ENCODE results near the gene MOB3A.

DNA sequence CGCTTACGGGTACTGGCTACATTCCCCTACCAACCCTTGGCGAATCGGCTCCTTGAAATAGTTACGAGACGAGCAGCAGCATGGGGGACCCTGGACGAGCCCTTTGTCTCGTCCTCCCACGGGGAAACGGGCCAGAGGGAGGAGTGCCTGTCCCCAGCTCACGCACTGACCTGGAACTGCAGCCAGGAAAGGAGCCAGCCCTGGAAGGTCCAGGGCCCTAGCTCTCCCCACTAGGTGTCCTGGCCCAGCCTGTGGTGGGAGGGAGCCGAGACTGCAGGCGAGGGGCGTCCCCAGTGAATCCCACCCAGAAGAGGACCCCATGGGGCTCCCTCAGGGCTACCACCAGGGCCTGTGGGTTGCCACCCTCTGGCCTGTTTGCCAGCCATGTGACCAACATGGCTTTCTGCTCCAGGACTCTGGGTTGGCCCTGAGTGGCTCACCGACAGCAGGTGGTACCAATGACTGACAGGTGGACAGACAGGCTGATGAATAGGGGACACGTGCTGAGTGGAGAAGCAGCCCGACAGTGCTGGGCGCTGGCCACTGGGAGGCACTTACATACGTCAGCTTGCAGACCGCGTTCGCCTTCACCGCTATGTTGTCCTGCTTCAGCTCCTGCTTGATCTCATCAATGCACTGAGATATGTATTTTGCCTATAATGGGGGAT, 42.1 kb upstream of the MOB3A start:
- TF ChIP-seq, protein P1, sequence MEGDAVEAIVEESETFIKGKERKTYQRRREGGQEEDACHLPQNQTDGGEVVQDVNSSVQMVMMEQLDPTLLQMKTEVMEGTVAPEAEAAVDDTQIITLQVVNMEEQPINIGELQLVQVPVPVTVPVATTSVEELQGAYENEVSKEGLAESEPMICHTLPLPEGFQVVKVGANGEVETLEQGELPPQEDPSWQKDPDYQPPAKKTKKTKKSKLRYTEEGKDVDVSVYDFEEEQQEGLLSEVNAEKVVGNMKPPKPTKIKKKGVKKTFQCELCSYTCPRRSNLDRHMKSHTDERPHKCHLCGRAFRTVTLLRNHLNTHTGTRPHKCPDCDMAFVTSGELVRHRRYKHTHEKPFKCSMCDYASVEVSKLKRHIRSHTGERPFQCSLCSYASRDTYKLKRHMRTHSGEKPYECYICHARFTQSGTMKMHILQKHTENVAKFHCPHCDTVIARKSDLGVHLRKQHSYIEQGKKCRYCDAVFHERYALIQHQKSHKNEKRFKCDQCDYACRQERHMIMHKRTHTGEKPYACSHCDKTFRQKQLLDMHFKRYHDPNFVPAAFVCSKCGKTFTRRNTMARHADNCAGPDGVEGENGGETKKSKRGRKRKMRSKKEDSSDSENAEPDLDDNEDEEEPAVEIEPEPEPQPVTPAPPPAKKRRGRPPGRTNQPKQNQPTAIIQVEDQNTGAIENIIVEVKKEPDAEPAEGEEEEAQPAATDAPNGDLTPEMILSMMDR (IDR thresholded peaks at IDR 0.05), result peak in 1 of 12 donors; percentile 5
- no peak for TF ChIP-seq POLR2A (IDR thresholded peaks at IDR 0.05)
